Ureter (tissue), 1 donor: ENCODE data around the gene NTRK2. TPM values are rescaled to one million over a fixed set of nuclear protein-coding genes. Genes with fewer than 3 reads are reported as not detected.

Experiments
- DNase-seq: peaks from one replicate; pipeline ENCODE4 v3.0.0-alpha.2; 2020; ENCODE audit warnings: low spot score
- total RNA-seq: library from RNA; stranded (reverse); gene quantifications from one replicate; pipeline ENCODE4 v1.2.4, GENCODE V29; 2023
- donor health status: DM: yes; HTN: yes; CAD: no.

NTRK2 gene
- total RNA-seq, 1 donor from 2014 or later: 3.0 TPM

GRCh38 chr9:84974258-84974657 lies 304.7 kb downstream of the NTRK2 start:
- no peak for DNase-seq

GRCh38 chr9:84974855-84975254 lies 305.3 kb downstream of the NTRK2 start:
- no peak for DNase-seq

DNA sequence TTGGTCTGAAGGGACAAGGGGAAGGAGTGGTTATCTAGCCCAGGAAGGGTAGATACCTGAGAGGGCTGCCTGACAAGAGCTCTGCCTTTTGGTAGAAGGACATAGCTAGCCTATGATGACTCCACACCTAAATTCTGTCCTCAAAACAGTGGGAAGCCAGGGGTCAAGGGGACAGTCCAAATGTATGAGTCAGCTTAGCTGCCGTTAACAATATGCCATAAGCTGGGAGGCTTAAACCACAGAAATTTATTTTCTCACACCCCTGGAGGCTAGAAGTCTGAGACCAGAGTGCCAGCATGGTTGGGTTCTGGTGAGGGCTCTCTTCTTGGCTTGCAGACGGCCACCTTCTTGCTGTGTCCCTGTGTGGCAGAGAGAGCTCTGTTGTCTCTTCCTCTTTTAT lies 306.4 kb downstream of the NTRK2 start:
- no peak for DNase-seq

- no peak for DNase-seq
Measured at GRCh38 chr9:84978661-84979060, 309.1 kb downstream of the NTRK2 start.

DNA sequence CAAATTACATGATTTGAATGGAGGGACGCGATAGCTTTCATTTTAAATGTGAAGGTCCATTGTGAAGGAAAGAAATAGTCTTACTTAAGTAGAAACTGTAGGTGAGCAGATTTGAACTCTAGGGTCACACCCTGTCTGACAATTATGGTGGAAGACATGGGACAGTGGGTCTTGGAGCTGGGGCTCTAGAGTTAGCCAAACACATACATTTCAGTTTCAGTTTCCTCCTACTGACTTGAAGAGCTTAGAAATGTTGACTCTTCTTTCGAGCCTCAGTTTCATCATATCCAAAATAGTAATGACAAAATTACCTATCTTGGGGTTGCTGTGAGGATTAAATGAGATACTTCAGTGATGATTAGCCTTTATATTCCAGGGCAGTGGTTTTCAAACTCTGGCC lies 314.2 kb downstream of the NTRK2 start:
- no peak for DNase-seq

GRCh38 chr9:84988621-84989020 lies 319.1 kb downstream of the NTRK2 start:
- DNase-seq: no peak

DNA sequence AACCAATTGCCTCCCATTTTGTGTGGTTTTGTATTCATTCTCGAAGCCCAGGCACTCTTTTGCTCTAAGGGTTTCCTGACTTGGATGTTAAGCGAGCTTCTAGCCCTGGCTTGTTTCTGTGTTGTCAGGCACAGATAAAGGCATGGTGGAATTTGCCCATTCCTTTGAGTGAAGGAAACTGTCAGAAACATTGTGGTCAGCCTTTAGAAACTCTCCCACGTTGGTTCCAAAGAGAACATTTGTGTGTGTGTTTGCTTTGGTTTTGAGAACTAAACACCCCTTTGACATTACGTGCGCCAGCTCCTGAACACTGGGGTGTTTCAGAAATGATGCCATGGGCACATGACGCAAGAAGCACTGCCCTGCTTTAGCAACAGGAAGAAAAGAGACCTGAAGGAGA lies 320.9 kb downstream of the NTRK2 start:
- no peak for DNase-seq

GRCh38 chr9:84990850-84991513 lies 321.5 kb downstream of the NTRK2 start:
- DNase-seq: no peak

- DNase-seq: no peak
Measured at GRCh38 chr9:84991514-84991870, 322.0 kb downstream of the NTRK2 start.

GRCh38 chr9:84992381-84992780 lies 322.9 kb downstream of the NTRK2 start:
- no peak for DNase-seq

- DNase-seq: no peak
Measured at GRCh38 chr9:84993105-84993504, 323.6 kb downstream of the NTRK2 start.

DNA sequence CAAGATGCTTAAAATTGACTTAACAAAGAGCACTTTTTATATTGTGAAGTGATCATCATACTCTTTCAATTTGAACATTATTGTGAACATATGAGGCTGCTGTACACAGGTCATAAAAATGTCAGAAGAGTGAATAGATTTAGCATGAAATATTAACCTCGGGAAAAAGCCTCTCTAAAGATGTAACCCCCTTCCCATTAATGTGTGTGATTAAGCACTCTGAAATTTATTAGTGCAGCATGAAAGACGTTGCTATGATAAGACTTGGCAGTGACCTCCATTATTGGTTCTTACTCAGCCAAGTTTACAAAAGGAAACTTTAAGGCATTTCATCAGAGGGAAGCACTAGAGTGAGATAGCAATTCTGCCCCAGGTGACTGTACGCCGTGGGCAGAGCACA lies 326.5 kb downstream of the NTRK2 start:
- DNase-seq: no peak

DNA sequence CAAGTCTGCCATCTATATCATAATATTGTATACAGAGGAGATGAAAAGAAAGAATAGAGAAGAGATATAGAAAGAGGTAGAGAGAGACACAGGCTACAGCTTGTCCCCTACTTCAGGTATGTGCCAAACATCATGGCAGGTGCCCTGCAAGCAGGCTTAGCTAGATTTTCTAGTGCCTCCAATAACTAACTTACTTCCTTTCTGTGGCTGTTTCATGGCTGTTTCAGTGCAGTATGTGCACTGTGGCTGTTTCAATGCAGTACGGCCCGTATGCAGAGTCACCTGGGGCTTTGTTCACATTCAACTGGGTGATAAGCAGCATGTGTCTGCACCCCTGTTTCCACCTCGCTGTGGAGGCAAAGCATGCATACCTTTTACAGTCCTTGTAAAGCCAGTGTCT lies 327.2 kb downstream of the NTRK2 start:
- no peak for DNase-seq

- no peak for DNase-seq
Measured at GRCh38 chr9:84997472-84997871, 327.9 kb downstream of the NTRK2 start.

DNA sequence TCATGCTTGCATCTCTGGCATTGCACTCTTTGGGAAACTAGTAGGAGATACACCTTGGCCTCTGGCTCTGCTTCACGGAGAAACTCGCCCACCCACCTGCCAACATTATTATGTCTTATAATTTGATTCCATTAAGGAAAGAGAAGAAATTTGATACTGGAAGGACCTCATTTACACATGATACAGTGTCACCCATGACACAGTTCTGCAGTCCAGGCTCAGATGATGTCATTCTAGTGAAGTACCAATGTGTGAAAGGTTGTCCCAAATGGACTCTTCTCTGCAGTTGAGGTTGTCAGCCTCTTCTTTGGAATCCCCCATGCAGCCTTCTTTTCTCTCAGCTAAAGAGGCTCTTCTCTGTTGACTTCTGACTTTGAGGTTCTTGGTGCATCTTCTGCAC lies 329.1 kb downstream of the NTRK2 start:
- no peak for DNase-seq

DNA sequence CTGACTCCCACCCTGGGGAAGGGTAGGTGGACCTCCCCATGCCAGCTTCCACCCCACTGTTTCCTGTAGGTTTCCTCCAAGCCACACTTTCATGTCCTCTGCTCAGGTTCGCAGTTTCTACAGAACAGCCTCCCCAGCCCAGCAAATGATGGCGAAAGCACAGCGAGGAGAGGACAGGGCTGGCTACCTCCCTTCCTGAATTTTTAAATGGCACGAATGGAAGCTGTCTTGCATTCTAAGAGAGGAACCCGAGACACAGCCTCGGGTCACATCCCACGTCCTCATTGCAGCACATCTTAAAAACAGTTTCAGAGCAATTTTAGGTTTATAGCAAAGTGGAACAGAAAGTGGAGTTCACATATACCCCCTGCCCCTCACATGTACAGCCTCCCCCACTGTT lies 330.3 kb downstream of the NTRK2 start:
- no peak for DNase-seq

GRCh38 chr9:85001925-85002324 lies 332.4 kb downstream of the NTRK2 start:
- DNase-seq: no peak

DNA sequence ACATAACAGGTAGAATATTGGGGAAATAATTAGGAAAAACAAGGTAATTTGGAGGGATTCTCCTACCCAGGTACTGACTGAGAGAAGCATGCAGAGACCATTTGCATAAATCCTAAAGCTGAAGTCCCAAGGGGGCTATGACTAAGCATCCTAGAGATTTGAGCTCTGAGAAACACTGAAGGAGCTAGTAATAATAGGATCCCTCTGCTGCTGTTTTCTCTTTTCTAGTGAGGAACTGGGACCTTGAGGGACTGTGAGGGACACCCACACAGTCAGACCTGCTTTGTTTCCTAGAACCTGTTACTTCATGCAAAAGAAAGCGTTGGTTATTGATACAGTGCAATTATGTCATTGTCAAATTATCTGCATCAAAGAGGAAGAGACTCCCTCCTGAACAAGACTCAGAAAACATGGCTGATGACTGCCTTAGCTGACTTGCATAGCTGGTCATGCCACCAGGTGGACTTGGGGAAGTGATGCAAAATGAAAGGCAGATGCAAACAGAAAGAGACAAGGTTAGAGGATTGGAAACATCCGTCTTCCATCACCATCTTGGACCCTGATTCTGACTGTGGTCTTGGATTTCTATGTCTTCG lies 335.4 kb downstream of the NTRK2 start:
- no peak for DNase-seq

- DNase-seq: no peak
Measured at GRCh38 chr9:85007748-85008147, 338.2 kb downstream of the NTRK2 start.

DNA sequence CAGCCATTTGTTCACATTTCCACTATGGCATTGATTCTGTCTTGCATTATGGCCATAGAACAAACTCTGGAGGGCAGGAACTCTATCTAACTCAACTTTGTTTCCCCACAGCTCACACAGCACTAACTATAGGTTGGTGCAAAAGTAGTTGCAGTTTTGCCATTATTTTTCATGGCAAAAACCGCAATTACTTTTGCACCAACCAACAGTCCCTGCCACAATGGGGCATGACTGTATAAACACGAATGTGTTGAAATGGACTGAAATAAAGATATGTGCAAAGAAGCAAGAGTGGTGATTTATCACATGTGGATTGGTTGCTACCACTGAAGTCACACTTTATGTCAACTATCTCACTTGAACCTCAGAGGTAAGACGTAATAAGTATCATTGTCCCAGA lies 338.7 kb downstream of the NTRK2 start:
- DNase-seq: no peak

DNA sequence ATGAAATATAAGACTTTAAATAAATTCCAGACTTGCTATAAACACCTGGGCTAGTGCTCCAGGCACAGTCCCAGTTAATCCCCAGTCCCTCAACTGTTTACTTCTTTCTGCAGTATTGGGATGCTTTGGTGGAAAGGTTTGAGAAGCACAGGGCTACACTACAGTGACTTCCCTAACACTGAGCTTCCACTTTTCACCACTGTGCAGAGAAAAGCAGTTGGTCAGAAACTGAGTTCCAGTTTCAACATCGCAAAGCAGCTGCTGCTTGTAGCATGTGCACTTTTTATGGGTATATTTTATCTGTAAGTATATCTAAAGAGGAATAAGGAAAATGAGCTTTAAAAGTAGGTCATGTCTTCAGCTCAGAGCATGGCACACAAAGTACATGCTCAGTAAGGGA lies 339.7 kb downstream of the NTRK2 start:
- DNase-seq: no peak

GRCh38 chr9:85013703-85014102 lies 344.2 kb downstream of the NTRK2 start:
- DNase-seq: no peak

DNA sequence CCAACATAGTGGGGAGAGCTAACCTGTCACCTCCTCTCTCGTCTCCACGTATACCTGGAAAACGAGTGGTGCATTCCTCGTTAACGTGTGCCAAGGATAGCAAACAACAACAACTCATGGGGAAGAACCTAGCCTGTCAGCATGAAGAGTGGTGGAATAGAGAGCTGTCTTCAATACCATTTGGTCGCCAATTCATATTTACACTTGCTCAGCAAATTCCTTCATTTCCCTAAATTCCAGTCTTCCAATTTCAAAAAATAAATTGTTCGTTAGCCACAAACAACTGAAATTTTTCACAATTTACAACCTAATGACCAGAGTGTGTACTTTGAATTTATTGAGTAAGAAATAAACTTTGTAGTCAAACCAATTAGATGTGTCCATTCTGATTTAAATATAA lies 344.8 kb downstream of the NTRK2 start:
- DNase-seq: no peak

GRCh38 chr9:85016384-85017006 lies 347.0 kb downstream of the NTRK2 start:
- DNase-seq: no peak
